IMR-90 (cell line): ENCODE data around the gene PRPSAP1. TPM values are rescaled to one million over a fixed set of nuclear protein-coding genes. Genes with fewer than 3 reads are reported as not detected.

Source experiments
- ATAC-seq: fragments of 200-7000 bp; cut with Tn5 transposase; 2 replicates; pipeline ENCODE4 v1.9.1; 2020; ENCODE audit warnings: low read depth, mild to moderate bottlenecking, moderate library complexity
- BruUV-seq: library from RNA; stranded (reverse); fragments of 400-500 nt; replicated peaks from 2 replicates; lab custom pipeline; 2021; lab: Mats Ljungman, UMichigan
- CTCF ChIA-PET: fragments of 300-600 bp; formaldehyde crosslinking; extraction: SDS; loops from one replicate; lab custom pipeline; 2021; ENCODE audit warnings: antibody characterized with exemption; lab: Yijun Ruan, JAX
- POLR2A ChIA-PET: fragments of 300-600 bp; sonication (Branson Sonifier 250); formaldehyde crosslinking; loops from one replicate; lab custom pipeline; 2022; ENCODE audit warnings: antibody characterized with exemption; ENCODE audit not compliant: unreplicated experiment; lab: Charles Lee
- DNase-seq: peaks from one replicate; pipeline ENCODE4 v3.0.0; 2013
- H2AFZ ChIP-seq: replicated peaks from 2 replicates; pipeline ENCODE3; 2013; ENCODE audit warnings: low read length, mild to moderate bottlenecking; ENCODE audit not compliant: poor library complexity
- H2AK5ac ChIP-seq: 2 replicates; pipeline ENCODE4 v1.6.1; 2013; ENCODE audit warnings: low read depth, low read length, inconsistent platforms
- H2AK9ac ChIP-seq: replicated peaks from 2 replicates; pipeline ENCODE3; 2013; ENCODE audit warnings: mild to moderate bottlenecking, low read depth, low read length, moderate library complexity; ENCODE audit not compliant: poor library complexity
- H2BK120ac ChIP-seq: 2 replicates; pipeline ENCODE4 v1.6.1; 2013; ENCODE audit warnings: low read depth, low read length, inconsistent platforms
- H2BK15ac ChIP-seq: 3 replicates; pipeline ENCODE4 v1.6.1; 2013; ENCODE audit warnings: low read depth, low read length, inconsistent platforms
- H2BK20ac ChIP-seq: 2 replicates; pipeline ENCODE4 v1.6.1; 2013; ENCODE audit warnings: low read depth, mild to moderate bottlenecking, inconsistent platforms, low read length, moderate library complexity
- H2BK5ac ChIP-seq: 2 replicates; pipeline ENCODE4 v1.6.1; 2013; ENCODE audit warnings: mild to moderate bottlenecking, low read depth, low read length, inconsistent platforms; ENCODE audit not compliant: poor library complexity, severe bottlenecking
- H3K14ac ChIP-seq: replicated peaks from 2 replicates; pipeline ENCODE4 v1.6.1; 2013; ENCODE audit warnings: low read depth, low read length, inconsistent platforms
- H3K18ac ChIP-seq: 2 replicates; pipeline ENCODE4 v1.6.1; 2013; ENCODE audit warnings: low read depth, low read length, control low read depth
- H3K23ac ChIP-seq: 2 replicates; pipeline ENCODE4 v1.6.1; 2013; ENCODE audit warnings: low read depth, low read length, inconsistent platforms
- H3K27ac ChIP-seq: 2 replicates; pipeline ENCODE4 v1.5.1; 2013; ENCODE audit warnings: mild to moderate bottlenecking, control low read depth, low read length; ENCODE audit not compliant: insufficient read depth
- H3K27me3 ChIP-seq: 2 replicates; pipeline ENCODE4 v1.6.1; 2013; ENCODE audit warnings: low read length; ENCODE audit not compliant: control insufficient read depth, insufficient read depth
- H3K36me3 ChIP-seq: 2 replicates; pipeline ENCODE4 v1.6.1; 2013; ENCODE audit warnings: low read length, mixed read lengths; ENCODE audit not compliant: control insufficient read depth, insufficient read depth
- H3K4ac ChIP-seq: 2 replicates; pipeline ENCODE4 v1.6.1; 2013; ENCODE audit warnings: low read depth, low read length, inconsistent platforms
- H3K4me1 ChIP-seq: 2 replicates; pipeline ENCODE4 v1.6.1; 2013; ENCODE audit warnings: low read length, mixed read lengths; ENCODE audit not compliant: control insufficient read depth, insufficient read depth
- H3K4me2 ChIP-seq: 2 replicates; pipeline ENCODE4 v1.6.1; 2013; ENCODE audit warnings: low read depth, mild to moderate bottlenecking, control low read depth, low read length, moderate library complexity
- H3K4me3 ChIP-seq: 2 replicates; pipeline ENCODE4 v1.5.1; 2013; ENCODE audit warnings: low read depth, mild to moderate bottlenecking, control low read depth, low read length, moderate library complexity; ENCODE audit not compliant: insufficient read depth
- H3K56ac ChIP-seq: 2 replicates; pipeline ENCODE4 v1.6.1; 2013; ENCODE audit warnings: low read length, inconsistent platforms; ENCODE audit not compliant: insufficient read depth; ENCODE audit errors: extremely low read depth
- H3K79me1 ChIP-seq, 2 experiments: 2 replicates each; pipeline ENCODE4 v1.6.1; 2013; ENCODE audit warnings: low read length in 2 of 2, inconsistent platforms in 1 of 2, low read depth in 1 of 2
- H3K9ac ChIP-seq: 2 replicates; pipeline ENCODE4 v1.6.1; 2013; ENCODE audit warnings: low read depth, low read length, control low read depth
- H3K9me1 ChIP-seq: 2 replicates; pipeline ENCODE4 v1.6.1; 2013; ENCODE audit warnings: low read length, inconsistent platforms; ENCODE audit not compliant: insufficient read depth
- H3K9me3 ChIP-seq: 2 replicates; pipeline ENCODE4 v1.6.1; 2013; ENCODE audit warnings: low read length; ENCODE audit not compliant: control insufficient read depth, insufficient read depth
- H4K20me1 ChIP-seq: 2 replicates; pipeline ENCODE4 v1.6.1; 2013; ENCODE audit warnings: low read length, inconsistent platforms; ENCODE audit not compliant: insufficient read depth
- H4K5ac ChIP-seq: 2 replicates; pipeline ENCODE4 v1.6.1; 2013; ENCODE audit warnings: mild to moderate bottlenecking, low read depth, low read length, control low read depth
- H4K8ac ChIP-seq, 2 experiments: 2 replicates each; pipeline ENCODE4 v1.6.1; 2013; ENCODE audit warnings: low read depth in 2 of 2, low read length in 2 of 2, control low read depth in 1 of 2, inconsistent platforms in 1 of 2
- H4K91ac ChIP-seq: 2 replicates; pipeline ENCODE4 v1.6.1; 2013; ENCODE audit warnings: low read depth, low read length, inconsistent platforms; ENCODE audit not compliant: insufficient read depth
- CHD1 ChIP-seq: IDR thresholded peaks from 2 replicates; pipeline ENCODE4 v1.6.1; 2012; ENCODE audit warnings: low read depth, low read length, improper control_type of control experiment
- POLR2A ChIP-seq: IDR thresholded peaks from 2 replicates; pipeline ENCODE4 v1.6.1; 2012; ENCODE audit warnings: mild to moderate bottlenecking, low read depth, low read length
- WGBS, 2 experiments: methylation state at CpG; one replicate each; pipeline versions ENCODE4 v1.1.5 to v1.1.7; 2013; ENCODE audit warnings: missing lambda C conversion rate in 2 of 2; ENCODE audit not compliant: insufficient read length in 1 of 2; ENCODE audit errors: extremely low coverage in 2 of 2; 5-methylcytosine and 5-hydroxymethylcytosine counted together
- dilution Hi-C: fragments of 300-500 bp; cut with HindIII; formaldehyde crosslinking; loops from one replicate; pipeline ENCODE4 v1.14.3; 2018; ENCODE audit warnings: low sequenced_read_pairs; ENCODE audit not compliant: unreplicated experiment
- in situ Hi-C: fragments of 300-500 bp; cut with MboI; formaldehyde crosslinking; loops from 3 replicates; pipeline ENCODE4 v1.14.3; 2019; ENCODE audit warnings: low sequenced_read_pairs, inconsistent platforms, mixed read lengths
- intact Hi-C: fragments of 100-400 bp; cut with micrococcal nuclease; formaldehyde crosslinking; loops from 2 replicates; pipeline ENCODE4 v1.10.0; 2022
- polyA plus RNA-seq, 3 experiments: library from polyadenylated mRNA; depleted of rRNA; stranded (reverse); fragments of >200 nt; gene quantifications; 2 replicates each; pipeline ENCODE4 v1.2.3, GENCODE V29; 2012; ENCODE audit warnings: low replicate concordance in 1 of 3
- total RNA-seq: library from RNA; depleted of rRNA; stranded (reverse); fragments of >200 nt; gene quantifications from 2 replicates; pipeline ENCODE4 v1.2.3, GENCODE V29; 2012

The PRPSAP1 gene
- total and polyA plus RNA-seq, 2 of the 4 experiments (the other 2 are of a cell fraction): 34.4 to 48.6 TPM

- H3K4me2 ChIP-seq: no peak within 1 kb of the TSS
- 98% methylated on average over 11 of the region's 44 CpGs; no CpG with 5 or more reads in 1 of the 2 experiments for WGBS, 2 experiments
Observed at GRCh38 chr17:76307966-76308338, 45.8 kb downstream of the PRPSAP1 start, which contains the start of gene QRICH2. Gene QRICH2, minus strand, starts transcription at chr17:76308276. Its CDS starts 278 bp downstream, at chr17:76307998.

More at GRCh38 chr17:76307966-76308338, 45.8 kb downstream of the PRPSAP1 start, which contains the start of gene QRICH2:
- POLR2A ChIA-PET: no interaction called here
- no peak for ATAC-seq
- no peak within 1 kb of the TSS for H2BK20ac ChIP-seq
- H3K27ac ChIP-seq: no peak within 1 kb of the TSS
- no peak within 1 kb of the TSS for H2AK9ac ChIP-seq
- H2BK120ac ChIP-seq: no peak within 1 kb of the TSS
- dilution Hi-C loops (no loop called here), in situ Hi-C loops (loop anchor here (10.0 kb wide), 1 partner anchor 197 kb away; the partner anchor contains the start of gene RHBDF2), intact Hi-C loops (no loop called here)
- H3K4ac ChIP-seq: no peak within 1 kb of the TSS
- H3K79me1 ChIP-seq: peaks cover 0 to 8% of the 10 kb centered on the region in 2 experiments; a peak in 1 of 4 replicates
- H2BK15ac ChIP-seq: no peak within 1 kb of the TSS
- no peaks in the 10 kb centered on the region for H3K9me3 ChIP-seq
- H3K23ac ChIP-seq: no peak within 1 kb of the TSS
- CTCF ChIA-PET: interaction anchor here (1.6 kb wide), 1 partner anchor 77 kb away, joined by 3 read pairs; no protein-coding TSS in a partner anchor
- no peak within 1 kb of the TSS for H2AFZ ChIP-seq
- H3K14ac ChIP-seq: no peak within 1 kb of the TSS
- H3K56ac ChIP-seq: no peak within 1 kb of the TSS
- H3K4me3 ChIP-seq: no peak within 1 kb of the TSS
- DNase-seq: no peak
- H3K18ac ChIP-seq: no peak within 1 kb of the TSS
- no peak within 1 kb of the TSS for H4K91ac ChIP-seq
- no peaks in the 10 kb centered on the region for H4K20me1 ChIP-seq
- no peaks in the 10 kb centered on the region for H3K27me3 ChIP-seq
- peaks cover 2% of the 10 kb centered on the region; the same call in 1 of the 2 replicates for H3K4me1 ChIP-seq
- no peak within 1 kb of the TSS for H2AK5ac ChIP-seq
- TF ChIP-seq CHD1 (no peak), POLR2A (no peak)
- H3K36me3 ChIP-seq: peaks cover 26% of the 10 kb centered on the region
- H3K9me1 ChIP-seq: no peaks in the 10 kb centered on the region
- no peak within 1 kb of the TSS for H2BK5ac ChIP-seq
- no peak within 1 kb of the TSS for H4K5ac ChIP-seq
- no peak within 1 kb of the TSS for H3K9ac ChIP-seq
- no TSS peak for BruUV-seq
- no peak within 1 kb of the TSS for H4K8ac ChIP-seq
